Measurements from ENCODE around the gene HDAC4.
A peak's percentile ranks its signal among the peaks of the same experiment; 100 is the strongest.

HDAC4 gene

DNA sequence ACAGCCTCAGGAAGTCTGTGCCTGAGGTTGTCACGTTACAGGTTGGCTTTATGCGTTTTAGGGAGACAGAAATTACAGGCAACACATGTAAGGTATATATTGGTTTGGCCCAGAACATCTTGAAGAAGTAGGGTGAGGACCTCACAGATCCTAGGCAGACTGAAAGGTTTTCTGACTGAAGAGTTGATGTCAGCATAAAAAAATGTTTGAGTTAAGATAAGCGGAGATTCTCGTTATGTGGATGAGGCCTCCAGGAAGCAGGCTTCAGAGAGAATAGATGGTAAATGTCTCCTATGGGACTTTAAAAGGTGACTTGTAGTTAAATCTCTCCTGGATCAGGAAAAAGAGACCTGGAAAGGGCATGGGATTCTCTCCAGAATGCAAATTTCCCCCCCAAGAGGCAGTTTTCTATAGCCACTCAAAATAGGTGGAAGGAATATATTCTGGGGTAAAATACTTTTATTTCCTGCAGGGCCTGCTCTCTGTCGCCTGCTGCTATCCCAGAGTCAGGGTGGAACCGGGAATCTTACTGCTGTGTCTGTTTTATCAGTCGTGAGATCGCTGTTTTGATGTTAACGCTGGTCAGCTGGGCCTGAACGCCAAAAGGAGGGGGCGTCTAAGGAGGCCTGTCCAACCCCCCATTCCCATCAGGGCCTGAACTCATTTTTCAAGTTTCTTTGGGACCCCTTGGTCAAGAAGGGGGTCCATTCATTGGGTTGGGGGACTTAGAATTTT is 171.1 kb downstream of the HDAC4 start:
- no peak for DNase-seq

DNA sequence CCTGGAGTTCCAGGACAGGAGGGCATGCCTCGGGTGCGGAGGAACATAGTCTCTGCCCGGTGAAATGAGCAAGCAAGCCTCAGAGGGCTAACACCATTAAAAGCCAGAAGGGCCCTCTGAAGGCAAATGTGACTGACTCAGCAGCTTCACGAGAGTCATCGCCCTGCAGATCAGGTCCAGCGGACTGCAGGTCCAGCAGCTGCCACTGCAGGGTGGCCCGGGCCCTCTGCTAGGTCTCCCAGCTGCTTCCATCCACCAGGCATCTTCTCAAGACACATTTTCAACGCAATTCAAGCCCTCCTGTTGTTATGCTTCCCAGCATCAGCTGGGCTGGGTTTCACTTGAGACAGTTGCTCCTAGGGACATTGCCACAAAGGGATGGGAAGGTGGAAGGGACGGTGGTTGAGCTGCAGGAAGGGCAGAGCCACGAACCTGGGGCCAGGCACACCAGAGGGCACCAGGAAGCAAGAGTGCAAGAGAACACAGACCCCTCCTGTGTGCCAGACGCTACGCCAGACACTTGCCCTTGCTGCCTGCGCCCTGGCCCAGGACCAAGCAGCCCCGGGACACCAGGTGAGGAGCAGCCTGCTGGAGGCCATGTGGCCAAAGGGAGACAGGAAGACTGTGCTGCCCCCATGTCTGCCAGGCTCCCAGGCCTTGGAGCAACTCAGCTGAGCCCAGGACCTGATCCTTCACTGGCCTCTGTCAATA is 173.0 kb downstream of the HDAC4 start:
- peak; percentile 66 for DNase-seq

DNA sequence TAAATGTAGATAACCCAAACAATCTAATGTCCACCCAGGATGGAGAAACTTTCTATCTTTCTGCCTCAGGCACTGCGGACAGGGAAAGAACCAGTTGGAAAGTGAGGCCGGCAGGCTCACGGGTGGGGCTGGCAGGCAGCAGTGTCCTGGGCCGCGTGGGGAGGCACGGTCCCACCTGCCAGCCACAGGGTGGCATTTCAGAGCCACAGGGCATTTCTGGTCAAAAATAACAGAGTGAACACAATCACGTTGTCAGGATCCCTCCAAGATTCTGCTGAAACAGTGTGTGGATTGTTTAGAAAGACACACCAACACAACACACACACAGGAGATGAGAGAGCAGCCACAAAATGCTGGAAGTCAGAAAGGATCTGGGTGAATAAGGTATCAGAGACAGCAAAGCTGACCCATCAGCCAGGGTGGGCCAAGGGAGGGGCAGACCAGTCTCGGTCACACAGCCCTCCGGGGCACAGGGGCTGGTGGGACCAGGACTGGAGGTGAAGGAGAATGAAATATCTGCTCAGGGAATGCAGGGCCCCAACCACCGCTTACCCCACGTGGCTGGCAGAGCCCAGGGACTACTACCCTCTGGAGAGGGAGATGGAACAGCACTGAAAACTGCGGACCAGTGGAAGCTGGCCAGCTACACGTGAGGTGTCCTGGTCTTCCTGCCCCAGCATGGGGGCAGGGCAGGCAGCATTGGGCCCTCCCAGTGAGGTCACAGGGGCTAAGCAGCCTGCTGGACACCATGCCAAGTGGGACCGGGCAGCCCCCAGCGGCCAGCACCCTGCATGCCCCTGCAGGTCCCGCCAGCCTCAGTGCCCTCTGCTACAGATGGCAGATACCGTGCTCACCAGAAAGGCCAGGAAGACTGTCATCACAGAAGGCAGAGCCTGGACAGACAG is 173.9 kb downstream of the HDAC4 start:
- no peak for DNase-seq

DNA sequence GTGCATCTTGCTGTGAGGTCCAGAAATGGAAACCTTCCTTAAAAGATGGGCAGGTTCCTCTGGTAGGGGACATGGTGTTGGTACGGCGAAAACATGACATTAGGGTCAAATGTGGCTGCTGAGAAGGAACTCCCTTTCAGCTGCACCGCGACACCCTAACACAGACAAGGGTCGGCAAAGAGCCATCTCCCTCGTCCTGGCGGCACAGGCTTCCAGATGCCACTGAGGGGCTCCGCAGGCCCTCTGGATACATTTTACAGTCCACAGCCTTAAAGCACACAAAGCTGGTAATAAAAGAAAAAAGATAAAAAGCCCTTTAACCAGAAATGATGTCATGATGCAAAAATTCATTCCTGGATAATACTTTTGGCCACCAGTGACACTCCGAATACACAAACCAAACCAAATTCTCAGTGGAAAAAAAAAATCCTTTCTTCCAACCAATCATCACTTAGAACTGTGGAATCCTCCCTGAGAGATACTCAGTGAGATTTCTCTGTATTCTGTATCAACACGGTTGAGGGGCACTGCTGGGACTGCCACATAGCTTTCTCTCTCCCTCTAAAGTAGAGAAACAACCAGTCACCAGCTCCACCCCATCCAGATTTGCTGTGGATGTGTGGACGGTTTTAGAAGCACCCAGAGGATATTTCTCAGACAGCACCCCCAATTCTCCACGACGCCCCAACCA is 174.8 kb downstream of the HDAC4 start:
- no peak for DNase-seq

DNA sequence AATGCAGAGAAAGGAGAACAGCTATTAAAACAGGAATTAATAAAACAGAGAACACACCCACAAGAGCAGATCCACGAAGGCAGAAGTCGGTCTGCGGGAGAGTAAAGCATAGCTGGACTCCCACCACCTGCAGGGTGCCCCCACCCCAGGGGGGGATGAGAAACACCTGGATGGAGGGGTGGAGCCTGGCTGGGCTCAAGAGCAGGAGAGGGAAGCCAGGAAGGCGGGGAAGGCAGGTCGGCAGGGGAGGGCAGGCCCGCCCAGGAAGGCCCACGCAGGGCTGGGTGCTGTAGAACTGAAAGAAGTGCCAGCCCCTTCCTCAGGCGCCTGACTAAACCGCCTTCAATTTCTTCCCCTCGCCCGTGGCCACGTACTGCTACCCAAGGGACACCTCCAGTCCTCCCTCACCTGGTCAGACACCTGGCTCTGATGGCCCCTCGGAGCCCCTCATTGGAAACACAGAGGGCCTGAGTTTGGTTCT is 175.4 kb downstream of the HDAC4 start:
- no peak for DNase-seq

DNA sequence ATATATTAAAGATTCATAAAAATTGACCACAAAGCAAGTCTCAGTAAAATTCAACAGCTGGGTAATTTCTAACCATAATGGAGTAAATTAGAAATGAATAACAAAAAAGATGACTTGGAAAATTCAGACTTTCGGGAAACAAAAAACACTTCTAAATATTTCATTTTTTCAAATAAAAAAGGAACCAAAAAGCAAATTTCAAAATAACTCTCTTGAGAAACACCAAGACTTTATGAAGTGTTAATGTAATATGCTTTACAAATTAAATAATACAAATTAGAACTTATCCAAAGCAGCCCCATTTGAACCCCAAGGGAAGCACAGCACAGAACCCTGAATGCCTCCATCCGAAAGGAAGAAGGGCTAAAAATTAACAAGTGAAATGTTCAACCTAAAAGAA is 175.9 kb downstream of the HDAC4 start:
- no peak for DNase-seq

DNA sequence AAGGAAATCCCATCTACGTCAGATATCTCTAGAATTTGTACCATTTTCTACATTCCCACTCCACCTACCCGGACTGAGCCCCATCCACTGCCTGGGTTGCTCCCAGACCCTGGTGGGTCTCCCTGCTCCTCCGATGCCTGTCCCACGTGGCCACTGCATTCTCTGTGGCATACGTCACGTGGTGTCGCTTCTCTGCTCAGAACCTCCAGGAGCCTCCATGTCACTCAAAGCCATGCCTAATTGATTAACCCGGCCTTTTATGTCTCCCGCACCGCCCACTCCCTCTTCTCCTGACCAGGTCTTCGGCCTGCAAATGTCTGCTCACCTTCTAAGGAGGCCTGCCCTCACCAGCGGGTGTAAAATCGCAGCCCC is 176.6 kb downstream of the HDAC4 start:
- no peak for DNase-seq

DNA sequence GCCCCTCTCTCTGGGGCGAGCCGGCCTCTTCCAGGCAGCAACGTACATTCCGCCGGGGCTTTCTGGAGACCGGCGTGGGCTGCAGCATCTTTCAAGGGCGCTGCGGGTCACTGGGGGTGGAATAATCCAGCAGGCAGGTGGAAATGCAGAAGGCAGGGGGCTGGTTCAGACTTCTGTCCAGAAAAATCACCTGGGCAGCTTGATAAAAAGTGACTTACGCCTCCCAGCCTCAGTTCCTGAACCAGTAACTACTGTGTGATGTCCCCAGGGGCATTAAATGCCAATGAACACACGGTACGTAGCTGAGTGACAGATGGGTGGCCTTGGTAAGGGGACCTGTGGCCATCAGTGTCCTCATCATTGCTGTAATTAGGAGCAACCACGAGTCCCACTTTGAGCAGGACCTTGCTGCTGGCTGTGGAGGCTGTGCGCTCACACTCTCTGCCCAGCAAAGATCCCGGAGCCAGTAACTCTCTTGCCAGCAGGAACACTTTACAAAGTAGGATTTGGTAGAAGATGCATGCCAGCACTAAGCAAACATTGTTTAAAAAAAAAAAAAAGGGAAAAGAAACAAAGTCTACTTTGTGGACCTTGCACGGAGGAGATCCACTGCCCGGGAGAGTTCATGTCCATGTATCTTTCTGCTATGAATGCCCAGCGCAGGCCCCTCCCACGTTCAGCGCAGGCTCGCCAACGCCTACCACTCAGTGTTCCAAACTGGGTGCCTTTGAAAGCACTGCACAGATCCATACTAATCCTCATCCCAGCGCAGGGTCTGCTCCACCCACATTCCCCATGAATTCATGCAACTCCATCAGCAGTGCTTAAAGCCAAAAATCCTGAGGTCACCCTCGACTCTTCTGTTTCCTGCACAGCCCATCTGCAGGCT is 177.3 kb downstream of the HDAC4 start:
- peak; percentile 83 for DNase-seq

DNA sequence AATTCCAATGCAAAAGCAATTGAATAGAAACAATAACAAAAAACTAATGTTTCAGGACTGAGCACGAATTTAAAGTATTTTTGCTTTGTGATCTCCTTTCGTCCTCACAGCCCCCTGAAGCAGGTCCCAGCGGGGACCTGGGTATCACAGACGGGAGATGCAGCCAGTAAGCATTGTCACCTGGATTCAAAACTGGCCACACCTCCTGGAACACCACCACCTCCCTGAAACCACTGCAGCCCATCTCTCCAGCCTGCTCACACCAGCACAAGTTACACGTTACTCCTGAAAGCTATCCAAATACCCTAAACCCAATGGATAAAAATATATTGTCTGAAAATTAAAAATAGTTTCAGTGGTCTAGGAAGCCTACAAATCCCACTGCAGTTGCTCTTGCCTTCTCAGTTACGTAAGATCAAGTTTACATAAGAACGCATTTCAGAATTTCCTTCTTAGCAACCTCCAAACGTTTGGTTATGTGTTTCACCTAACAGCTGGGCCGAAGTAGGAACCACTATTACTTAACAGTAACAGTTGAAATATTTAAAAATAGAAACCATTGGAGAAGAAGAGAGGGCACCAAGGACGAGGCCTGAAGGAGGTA is 178.0 kb downstream of the HDAC4 start:
- no peak for DNase-seq

DNA sequence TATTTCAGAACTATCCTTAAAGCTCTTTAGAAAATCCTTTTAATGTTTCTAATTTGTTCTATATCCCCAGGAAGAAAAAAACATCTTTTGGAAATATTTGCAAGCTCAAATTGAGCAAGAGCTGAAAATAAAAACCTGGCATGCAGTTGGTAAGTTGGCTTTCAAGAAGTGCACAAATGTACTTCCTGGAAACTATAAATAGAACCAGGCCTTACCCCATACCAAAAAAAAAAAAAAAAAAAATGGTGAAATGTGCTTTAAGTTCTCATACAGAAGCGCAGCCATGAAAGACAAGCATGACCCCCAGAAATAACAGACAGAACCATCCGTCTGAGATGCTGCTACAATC is 178.5 kb downstream of the HDAC4 start:
- no peak for DNase-seq

DNA sequence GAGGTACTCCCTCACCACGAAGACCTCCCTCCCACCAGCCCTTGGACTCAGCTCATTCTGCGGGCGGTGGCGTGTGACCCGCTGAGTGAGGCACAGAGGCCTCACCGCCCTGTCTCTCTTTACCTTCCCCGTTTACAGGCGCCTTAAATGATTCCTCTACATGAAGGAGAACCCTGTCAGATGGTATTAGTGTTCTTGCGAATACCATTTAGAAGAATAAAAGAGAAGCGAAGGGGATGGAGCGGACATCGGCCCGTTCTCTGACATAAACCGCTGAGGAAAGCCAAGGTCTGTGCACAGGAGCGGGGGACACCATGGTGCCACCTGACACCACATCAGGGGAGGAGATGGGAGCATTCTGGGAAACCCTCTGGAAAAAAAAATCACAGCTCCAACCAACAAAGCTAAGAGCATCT is 179.8 kb downstream of the HDAC4 start:
- no peak for DNase-seq

DNA sequence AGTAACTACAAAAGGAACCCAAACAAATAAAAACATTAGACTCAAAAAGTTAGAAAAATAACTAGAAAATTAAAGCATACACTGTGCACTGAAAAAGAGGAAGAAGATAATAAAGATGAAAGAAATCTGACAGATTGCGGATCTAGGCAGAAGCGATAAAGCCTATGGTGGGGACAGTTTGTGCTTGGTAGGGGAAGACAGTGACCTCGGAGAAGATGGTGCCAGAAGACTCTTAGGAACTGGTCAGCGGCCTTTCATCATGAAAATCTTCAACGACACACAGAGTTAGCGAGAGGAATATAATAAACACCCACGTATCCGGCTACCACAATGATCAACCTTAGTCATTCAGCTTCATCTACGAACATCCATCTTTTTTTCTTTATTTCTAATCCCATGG is 180.5 kb downstream of the HDAC4 start:
- DNase-seq, result no peak

DNA sequence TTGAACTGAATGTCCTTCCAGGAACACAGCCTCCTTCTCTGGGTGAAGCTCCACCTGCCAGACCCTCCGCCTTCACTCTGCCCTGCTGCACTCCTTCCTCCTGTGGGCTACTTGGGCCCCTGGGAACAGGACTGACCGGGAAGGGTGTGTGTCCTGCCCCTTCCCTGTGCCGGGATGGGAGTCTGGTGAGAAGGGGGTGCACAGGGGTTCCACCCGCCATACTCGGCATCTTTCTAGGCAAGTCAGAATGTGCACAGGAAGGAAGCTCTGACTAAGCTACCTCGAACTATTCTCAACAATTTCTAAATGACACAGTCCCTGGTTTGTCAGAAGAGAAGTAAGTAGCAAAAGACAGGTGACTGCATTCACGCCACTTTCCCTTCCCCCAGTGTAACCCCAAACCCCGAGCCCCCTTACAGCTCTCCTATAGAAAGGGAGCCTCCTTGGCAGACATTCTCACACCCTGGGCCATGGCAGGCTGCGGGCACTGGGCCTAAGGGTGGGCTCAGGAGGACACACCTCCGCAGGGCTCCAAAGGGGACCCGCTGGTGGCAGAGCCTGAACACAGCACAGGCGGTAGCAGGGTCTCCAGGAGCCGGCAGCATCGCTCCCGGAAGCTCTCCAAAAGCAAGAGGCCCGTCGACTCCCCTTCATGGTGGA is 184.1 kb downstream of the HDAC4 start:
- no peak for DNase-seq

DNA sequence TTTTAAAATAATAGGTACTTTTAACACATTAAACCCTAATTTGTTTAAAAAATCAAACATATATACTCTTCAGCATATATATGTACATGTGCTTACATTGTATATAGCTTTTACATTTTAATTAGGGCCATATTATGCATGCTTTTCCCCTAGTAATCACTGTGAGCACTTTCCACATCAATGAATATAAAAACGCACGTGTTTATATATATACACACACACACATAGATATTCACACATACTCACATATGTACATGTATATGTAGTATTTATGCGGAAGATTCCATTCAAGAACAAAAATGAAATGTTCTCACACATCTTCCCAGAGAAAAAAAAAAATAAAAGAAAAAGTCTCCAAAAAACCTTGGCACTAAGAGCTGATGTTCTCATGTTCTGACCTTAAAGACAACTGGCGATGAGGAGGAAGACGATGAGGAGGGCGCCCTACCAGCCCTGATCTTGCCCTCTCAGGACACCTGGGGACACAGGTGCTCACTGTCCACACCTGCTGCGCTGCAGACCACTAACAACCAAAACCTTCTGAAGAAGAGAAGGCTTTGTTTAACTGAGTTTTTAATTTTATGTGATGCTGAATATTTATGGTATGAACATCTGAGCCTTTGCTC is 184.7 kb downstream of the HDAC4 start:
- no peak for DNase-seq

DNA sequence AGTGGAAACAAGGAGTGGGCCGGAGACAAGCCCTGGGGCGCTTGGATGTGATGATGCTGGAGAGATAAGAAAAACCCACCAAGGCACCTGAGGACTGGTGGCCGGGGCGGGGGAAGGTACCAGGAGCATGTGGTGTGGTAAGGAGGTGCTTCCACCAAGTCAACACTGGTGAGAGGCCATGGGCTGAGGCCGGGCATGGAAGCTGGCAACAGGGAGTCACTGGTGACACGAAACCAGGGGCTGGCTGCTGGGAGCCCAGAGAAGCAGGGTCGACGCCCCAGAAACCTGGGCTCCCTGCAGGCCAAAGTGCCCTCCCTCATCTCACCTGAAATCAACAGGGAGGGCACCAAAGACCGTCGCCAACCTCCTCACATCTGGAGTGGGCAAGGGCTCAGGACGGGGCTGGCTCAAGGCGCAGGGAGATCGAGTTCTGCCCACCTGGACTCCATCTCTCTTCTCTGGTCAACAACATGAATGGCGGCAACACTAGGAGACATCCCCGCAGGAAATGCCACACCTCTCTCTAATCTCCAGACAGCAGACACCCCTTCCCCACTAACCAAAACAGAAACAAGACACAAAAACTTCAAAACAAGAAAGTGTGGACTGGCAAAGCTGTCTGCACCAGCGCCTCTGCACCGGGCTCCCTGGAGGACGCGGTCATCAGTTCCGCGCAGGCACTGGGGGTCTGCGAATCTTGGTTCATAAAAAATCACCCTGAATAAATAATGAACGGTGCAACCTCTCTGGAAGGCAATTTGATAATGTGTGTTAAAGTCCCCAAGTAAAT is 185.5 kb downstream of the HDAC4 start:
- no peak for DNase-seq

DNA sequence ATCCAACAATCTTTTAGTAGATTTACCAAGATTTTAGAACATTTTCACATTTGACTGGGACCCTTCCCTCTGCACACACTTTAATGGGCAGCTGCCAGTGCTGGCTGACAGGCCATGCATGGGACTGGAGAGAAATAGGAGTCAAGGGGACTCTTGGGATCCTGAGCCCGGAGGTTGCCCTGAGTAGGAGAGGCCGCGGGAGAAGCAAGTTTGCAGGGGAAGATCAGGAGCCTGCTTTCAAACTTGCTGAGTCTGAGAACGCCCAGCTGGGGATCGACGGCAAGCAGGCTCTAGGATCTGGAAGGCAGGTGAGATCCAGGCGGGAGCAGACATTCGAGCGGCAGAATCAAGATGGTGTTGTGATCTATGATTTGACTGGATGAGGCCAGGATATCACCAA is 186.1 kb downstream of the HDAC4 start:
- DNase-seq, result no peak

DNA sequence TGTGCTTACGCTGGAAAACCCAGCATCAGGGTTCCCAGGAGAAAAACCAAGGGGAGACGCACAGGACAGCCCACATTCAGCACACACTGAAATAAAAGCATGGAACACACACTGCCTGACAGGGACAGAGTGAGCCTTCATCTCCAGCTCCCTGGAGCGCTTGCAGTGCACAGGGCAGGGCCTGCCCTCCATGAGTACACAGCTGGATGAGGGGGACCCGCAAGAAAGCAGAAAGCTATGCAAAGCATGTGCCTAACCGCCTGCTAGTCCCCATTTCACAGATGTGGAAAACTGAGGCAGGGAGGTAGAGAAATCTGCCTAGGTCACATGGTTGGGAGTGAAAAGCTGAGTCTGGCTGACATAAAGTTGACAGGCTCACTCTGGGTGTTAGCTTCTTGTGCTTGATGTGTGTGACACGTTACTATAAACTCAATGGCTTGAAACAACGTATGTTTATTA is 187.1 kb downstream of the HDAC4 start:
- no peak for DNase-seq

DNA sequence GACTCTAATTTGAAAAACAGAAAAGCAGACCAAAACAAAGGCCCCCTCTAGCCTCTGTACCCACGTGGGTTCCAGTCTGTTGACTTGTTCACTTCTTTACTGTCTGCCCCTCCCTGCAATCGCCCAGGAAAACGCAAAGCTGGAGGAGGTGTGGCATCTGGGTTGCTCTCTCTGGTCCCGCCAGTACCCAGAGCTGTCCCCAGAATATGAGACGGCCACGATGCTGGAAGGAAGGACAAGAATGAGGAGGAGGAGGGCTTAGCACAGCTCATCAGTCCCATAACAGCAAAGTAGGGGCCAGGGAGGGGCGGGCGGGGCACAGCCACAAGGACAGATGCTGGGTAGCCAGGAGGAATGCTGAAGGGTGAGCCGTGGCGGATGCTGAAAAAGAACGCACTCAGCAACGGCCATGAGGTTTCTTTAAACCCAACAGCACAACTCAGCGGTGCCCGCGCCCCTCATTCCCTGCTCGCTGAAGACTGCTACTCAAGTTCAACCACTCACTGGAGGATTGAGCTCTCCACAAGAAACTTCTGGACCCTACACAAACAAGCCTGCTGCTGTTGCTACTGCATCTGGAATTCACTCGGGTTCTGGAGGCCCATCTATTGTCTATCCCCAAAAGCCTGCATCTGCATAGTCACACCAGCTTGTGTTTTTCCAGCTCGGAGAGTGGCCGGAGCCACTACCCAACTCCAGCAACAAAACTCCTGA is 187.7 kb downstream of the HDAC4 start:
- DNase-seq, result no peak
